GM18517 (cell line): ENCODE data around the gene PTRHD1.
A peak's percentile ranks its signal among the peaks of the same experiment; 100 is the strongest.
"Not testable (repeated sequence)": the region's sequence is repeated elsewhere in the genome, so short reads cannot be mapped to it uniquely, and the experiment has no call there.

Experiments
- ATAC-seq: cut with Tn5 transposase; IDR thresholded peaks from one replicate; pipeline ENCODE4 v1.9.1; 2021; ENCODE audit warnings: mild to moderate bottlenecking, moderate library complexity; ENCODE audit not compliant: unreplicated experiment

PTRHD1 gene

DNA sequence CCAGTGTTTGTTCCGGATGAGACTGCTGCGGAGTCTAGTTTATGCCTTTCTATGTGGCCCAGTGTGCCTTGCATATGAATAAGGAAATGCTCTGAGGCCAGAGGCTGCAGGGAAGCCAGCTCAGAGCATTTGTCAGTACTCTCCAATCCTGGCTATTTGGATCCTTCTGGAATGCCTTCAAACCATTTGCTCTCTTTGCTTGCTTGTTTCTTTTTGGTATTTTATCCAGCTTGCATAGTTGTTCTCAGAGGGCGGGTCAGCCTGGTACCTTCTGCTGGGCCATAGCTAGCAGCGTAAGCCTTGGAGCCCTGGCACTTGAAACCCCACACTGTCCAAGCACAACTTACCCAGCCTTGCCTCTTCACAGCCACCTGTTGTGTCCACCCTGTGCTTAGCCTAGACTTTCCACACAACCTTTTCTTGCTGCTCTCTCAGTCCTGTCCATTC is 20.5 kb upstream of the PTRHD1 start:
- ATAC-seq = no peak

DNA sequence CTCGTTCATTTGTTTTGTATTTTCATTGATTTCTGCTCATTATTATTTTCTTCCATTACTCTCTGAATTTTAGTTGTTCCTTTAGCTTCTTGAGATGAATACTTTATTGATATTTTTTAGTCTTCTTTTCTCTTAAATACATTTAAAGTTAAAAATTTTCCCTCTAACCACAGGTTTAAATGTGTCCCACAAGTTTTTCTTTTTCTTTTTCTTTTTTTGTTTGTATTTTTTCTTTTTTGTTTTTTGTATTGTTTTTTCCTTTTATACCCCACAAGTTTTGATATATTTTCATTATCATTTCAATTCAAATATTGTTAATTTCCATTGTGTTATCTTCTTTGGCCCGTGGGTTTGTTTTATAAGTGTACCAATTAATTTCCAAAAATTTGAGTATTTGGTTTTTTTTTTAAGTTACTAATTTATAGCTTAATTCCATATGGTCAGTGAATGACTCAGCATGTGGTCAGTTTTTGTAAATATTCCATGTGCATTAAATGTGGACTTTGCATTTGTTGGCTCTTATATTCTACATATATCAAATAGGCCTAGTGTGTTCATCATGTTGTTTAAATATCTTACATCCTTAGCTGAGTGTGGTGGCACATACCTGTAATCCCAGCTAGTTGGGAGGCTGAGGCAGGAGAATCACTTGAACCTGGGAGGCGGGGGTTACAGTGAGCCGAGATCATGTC is 16.3 kb upstream of the PTRHD1 start:
- no peak for ATAC-seq

DNA sequence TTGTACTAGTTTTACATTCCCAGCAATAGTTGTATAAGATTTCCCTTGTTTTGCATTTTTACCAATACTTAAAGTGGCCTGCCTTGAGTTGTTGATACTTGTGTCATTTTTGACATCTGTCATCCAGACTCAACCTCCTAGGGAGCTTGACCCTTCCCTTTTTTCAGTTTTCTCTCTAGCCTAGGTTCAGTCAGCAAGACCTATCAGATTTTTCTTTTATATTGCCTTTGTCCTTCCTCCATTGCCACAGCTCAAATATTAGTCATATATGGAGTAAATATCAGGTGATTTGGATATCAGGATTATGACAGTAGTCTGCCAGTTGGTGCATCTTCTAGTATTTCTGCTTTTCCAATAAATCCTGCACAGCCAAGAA is 13.5 kb upstream of the PTRHD1 start:
- no peak for ATAC-seq

DNA sequence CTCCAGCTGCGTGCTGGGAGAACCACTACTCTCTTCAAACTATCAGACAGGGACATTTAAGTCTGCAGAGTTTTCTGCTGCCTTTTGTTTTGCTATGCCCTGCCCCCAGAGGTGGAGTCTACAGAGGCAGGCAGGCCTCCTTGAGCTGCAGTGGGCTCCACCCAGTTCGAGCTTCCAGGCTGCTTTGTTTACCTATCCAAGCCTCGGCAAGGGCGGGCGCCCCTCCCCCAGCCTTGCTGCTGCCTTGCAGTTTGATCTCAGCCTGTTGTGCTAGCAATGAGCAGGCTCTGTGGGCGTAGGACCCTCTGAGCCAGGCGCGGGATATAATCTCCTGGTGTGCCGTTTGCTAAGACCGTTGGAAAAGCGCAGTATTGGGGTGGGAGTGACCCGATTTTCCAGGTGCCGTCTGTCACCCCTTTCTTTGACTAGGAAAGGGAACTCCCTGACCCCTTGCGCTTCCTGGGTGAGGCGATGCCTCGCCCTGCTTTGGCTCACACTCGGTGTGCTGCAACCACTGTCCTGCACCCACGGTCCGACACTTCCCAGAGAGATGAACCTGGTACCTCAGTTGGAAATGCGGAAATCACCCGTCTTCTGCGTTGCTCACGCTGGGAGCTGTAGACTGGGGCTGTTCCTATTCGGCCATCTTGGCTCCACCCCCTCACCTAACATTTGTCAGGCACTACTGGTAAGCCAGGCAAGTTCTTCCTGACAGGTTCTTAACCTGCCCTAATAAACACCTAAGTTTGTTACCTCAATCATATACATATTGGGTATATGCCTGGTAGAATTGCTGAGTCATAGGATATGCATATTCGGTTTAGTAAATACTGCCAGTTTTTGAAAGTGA is 12.8 kb upstream of the PTRHD1 start:
- ATAC-seq = not testable (repeated sequence)

DNA sequence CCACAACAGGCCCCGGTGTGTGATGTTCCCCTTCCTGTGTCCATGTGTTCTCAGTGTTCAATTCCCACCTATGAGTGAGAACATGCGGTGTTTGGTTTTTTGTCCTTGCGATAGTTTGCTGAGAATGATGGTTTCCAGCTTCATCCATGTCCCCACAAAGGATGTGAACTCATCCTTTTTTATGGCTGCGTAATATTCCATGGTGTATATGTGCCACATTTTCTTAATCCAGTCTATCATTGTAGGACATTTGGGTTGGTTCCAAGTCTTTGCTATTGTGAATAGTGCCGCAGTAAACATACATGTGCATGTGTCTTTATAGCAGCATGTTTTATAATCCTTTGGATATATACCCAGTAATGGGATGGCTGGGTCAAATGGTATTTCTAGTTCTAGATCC is 7.3 kb upstream of the PTRHD1 start:
- not testable (repeated sequence) for ATAC-seq

DNA sequence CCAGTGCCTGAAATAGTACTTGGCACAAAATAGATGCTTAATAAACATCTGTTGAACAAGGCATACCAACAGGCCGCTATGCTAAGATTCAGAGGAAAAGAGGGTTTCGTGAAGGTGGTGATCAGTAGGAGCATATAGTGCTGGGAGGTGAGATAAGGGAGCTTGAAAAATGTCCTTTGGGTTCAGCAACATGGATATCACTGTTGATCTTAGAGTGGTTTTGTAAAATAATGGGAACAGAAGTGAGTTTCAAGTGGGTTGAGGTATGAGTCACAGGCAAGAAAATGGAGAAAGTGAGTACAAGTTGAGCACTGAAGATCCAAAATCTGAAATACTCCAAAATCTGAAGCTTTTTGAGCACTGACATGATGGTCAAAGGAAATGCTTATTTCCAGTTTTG is 4.5 kb upstream of the PTRHD1 start:
- ATAC-seq = no peak

DNA sequence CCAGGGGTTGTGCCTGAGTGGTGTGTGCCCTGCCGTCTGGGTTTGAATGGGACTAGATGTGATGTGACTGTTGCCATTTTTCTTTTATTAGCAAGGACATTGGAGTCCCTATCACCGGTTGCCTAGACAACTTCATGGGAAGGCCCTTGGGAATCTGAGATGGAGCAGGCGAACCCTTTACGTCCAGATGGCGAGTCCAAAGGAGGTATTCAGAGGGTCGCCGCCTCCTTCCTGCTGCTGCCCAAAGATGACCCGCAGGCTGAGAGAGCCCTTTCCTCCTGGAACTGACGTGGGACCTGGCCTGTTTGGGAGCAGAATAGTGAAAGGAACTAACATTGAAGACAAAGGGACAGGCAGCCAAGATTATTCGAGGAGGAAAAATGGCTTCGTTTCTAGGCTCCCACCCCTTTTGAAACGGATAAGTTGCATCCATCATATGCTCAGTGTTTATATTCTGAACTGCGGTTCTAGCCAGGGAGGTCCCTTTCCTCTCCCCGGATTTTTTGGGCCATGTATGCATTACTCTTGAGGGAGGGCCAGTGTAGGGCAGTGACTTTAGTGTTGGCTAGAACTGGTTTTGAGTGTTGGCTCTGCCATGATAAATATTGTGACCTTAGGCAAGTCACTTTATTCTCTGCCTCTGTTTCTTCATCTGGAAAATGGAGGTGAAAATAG is 707 bp upstream of the PTRHD1 start:
- ATAC-seq = no peak

DNA sequence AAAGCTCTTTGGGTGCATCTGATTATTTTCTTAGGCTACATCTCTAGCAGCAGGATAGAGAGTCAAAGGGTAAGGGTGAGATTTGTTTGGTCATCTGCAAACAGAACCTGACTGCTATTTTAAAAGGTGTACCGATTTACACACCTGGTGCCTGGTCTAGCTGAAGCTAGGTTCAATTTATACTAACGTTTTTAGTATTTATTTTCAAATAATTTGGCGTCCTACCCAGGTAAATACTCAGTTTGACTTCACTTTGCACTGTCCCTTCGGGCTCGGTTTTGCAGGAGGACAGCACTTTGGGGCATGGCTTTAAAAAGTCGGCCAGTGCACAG is 683 bp downstream of the PTRHD1 start:
- ATAC-seq = peak; percentile 2

DNA sequence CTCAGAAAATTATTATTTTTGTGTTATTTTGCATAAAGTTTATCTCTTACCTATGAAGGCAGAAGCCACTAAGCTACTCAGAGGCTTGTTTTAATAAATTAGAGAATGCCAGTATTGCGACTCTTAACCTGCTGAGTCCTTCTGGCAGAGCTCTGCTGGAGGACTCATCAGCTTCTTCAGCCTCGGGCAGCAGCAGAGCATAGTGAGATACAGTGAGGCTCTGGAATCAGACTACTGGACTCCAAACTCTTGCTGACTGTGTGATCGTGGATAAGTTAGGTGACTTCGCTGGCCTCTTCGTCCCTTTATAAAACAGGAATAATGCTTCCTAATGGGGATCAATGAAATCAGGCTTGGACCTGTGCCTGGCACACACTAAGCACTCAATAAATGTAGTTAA is 1.7 kb downstream of the PTRHD1 start:
- ATAC-seq = no peak

DNA sequence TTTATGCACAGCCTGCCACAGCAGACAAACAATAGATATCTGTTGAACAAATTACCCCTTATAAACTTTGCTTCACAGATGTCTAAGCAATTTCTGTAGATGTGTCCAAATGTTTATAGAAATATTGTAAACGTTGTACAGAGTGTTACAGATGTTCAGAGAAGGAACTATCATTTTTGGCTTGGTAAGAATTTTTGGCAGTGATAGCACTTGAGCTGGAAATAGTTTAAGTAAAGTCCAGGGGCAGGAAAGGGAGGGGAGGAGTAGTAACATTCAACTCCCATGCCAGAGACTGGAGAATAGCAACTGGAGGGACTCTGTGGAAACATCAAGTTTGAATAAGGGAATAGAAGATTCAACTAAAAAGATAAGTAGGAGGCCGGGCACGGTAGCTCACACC is 4.4 kb downstream of the PTRHD1 start:
- no peak for ATAC-seq

DNA sequence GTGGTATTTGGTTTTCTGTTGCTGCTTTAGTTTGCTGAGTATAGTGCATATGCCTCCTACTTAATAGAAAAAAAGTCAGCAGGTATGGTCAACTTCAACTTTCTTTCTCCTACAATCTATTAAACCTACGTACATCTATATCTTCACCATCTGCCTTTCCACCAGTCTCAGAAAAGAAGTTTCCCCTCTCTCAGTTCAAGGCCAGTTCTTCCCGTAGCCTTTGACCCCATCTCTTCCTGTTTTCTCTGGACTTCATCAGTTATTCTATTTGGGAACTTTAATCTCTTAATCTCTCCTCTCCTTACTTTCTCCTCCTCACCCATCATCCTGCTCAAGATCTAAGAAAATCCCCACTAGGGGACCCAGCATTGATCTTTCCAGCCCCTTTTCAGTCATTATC is 5.7 kb downstream of the PTRHD1 start:
- no peak for ATAC-seq

DNA sequence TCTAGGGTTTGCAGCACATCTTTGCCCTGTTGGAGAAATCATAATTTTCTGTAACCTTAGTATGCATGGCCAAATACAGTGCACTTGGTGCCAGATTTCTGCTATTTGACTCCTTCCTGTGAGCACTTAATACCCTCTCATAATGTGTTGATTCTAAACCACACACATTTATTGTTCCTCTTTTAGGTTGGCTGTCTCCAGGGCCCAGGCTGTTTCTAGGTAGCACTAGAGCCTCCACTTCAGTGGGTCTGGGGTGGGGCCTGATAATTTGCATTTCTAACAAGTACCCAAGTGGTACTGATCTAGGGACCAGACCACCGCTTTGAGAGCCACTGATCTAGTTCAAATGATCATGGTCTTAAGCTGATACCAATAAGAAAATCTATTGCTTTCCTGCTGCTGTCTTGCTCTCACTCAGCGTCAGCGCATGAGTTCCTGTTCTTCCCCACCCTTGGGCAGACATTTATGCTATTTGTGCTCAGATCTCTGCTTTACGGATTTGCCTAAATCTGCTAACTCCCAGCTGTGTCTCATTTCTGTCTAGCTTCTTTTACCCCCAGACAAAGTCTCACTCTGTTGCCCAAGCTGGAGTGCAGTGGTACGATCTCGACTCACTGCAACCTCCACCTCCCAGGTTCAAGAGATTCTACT is 7.4 kb downstream of the PTRHD1 start:
- no peak for ATAC-seq

DNA sequence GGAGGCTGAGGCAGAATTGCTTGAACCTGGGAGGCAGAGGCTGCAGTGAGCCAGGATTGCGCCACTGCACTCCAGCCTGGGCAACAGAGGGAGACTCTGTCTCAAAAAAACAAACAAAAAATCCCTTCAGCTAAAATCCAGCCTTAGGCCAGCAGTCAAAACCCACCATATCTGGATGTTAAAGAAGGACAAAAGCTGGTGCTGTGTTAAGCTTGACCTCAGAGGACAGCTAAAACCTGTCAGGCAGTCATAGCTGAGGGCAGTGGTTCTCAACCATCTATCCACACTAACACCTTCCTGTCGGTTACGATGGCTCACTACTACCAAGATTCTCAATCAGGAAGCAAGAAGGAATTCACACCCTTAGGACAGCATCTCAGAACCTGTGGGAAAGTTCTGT is 9.6 kb downstream of the PTRHD1 start:
- no peak for ATAC-seq

DNA sequence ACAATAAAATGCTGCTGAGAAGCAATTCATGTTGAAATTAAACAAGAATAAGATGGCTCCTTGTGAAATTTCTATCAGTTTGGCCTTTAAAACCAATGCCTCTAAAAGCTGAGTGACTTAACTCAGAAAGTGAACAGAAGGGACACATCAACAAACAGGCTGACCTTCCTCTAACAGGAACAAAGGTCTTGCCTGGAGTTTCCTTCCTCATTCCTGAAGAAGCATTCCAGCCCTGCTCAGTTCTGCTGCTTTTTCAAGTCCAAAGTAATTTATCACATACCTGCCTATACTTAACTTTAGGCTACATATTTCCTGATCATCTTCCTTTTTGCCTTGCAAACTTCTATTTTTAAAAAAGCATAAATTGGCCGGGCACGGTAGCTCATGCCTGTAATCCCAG is 14.1 kb downstream of the PTRHD1 start:
- ATAC-seq = no peak

DNA sequence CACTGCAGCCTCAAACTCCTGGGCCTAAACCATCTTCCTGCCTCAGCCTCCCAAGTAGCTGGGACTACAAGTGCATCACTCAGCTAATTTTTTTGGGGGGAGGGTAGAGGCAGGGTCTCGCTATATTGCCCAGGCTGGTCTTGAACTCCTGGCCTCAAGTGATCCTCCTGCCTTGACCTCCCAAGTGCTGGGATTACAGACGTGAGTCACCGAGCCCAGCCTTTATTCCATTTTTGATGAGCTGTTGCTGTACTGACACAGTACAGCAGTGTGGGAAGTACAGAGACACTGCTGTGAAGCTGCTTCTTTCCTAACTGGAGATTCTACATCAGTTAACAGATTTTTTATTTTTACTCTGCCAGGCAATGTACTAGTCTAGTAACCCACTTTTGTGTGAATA is 18.8 kb downstream of the PTRHD1 start:
- no peak for ATAC-seq

DNA sequence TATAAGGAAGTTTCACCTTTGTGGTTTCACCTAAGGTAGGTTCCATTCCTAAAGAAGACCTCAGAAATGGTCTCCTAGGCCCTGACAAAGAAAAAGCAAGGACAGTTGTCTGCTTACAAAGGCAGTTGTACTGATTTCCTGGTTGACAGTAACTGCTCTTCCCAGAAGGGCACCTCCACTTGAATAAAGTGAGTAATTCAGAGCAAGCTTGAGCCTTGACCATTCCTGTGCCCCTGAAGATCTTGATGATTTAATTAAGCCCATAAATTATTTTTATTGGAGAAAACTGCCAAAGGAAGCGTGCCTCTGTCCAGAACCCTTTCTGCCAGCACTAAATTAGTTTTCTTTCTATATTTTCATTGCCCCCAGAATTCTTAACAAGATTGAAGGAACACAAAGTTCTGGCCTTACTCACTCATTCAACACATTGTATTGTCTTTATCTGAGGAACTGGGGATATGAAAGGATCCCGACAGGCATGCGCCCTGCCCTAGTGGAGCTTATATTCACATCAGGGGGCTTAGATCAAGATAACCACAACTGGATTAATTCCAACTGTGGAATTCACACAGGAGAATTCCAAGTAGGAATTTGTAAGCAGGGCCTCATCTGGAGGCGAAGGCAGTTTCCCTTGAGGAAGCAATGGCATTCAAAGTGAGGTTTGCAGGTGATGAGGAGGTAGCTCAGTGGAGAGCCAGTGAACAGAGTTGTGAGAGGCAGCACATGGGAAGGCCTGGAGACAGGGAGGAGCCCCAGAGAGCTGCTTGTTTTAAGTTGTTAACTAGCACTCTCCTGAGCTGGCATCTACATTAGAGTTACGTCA is 21.2 kb downstream of the PTRHD1 start:
- no peak for ATAC-seq

DNA sequence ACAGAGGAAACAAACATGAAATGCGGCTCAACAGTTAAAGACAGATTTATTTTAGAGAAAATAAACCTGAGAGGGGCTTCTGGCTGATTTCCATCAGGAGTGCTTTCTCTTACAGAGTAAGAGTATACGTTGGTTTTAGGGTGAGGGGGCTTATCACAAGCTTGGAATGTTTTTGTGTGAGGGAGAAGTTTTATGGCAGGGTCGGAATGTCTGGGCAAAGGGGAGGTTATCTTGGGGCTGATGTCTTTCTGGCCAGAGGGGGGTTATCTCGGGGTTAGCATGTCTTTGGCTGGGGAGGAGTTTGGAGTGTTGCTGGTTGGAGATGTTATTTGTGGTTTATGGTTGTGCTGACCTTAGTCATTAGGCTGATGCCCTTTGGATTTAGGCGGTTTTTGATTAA is 22.1 kb downstream of the PTRHD1 start:
- ATAC-seq = no peak

DNA sequence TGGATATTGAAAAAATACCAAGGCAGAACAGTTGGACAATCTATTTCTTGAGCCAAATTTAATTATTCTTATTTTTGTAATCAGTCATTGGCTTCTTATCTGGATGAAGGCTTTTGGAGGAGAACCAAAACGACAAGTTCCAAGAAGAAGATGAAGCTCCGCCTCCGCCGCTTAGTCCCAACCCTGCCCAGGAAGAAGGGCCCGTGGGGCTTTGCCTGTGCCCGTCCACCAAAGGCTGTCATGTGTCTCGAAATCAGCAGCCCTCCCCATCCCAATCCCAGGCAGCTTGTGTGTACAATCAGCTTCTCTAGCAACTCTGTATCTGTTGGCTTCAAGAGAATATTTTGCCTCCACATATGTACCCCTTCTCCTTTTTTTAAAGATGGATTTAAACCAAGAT is 24.6 kb downstream of the PTRHD1 start:
- ATAC-seq = no peak

DNA sequence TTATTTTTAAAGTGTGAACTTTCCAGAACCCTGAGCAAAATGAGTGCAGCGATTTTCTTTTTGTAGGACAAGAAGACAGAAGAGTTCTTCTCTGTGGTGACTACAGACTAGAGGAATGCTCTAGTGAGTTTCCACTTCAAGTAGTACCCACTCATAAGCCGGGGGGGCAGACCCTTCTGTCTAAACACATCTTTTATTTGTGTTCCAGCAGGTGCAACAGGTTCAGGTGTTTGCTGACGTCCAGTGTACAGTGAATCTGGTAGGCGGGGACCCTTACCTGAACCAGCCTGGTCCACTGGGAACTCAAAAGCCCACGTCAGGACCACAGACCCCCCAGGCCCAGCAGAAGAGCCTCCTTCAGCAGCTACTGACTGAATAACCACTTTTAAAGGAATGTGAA is 25.2 kb downstream of the PTRHD1 start:
- no peak for ATAC-seq

DNA sequence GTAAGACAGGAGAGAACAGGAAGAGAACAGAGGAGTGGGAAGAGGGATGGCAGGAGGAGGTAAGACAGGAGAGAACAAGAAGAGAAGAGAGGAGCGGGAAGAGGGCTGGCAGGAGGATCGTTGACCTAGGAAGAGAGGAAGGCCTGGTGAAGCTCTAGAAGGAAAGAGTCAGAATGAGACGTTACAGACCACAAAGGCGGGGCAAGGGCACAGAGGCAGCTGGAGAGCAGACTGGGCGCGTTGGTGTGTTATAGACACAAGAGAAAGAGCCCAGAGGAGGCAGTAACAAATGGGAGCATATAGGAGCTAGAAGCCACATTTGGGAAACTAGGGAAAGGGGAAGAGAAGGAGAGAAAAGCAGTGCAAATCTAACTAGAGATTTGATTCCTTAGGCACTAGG is 26.6 kb downstream of the PTRHD1 start:
- ATAC-seq = no peak

DNA sequence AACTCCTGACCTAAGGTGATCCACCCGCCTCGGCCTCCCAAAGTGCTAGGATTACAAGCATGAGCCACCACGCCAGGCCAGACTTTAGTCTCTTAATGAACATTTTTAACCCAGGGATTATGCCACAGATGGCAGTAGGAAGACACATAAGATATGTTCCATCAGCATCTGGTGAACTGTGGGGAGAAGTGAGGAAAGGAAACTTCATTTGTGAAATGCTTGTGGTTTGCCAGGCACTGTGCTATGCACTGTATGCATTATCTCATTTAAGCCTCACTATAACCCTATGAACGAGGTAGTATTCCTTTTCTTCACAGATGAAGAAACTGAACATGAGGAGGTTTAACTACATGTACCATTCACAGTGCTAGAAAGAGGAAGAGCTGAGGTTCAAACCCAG is 29.3 kb downstream of the PTRHD1 start:
- no peak for ATAC-seq
